ENCODE data around the gene AJAP1. TPM values are rescaled to one million over a fixed set of nuclear protein-coding genes. Genes with fewer than 3 reads are reported as not detected.

The AJAP1 gene
- total and polyA plus RNA-seq, 2 experiments from 2014 or later, result not detected

DNA sequence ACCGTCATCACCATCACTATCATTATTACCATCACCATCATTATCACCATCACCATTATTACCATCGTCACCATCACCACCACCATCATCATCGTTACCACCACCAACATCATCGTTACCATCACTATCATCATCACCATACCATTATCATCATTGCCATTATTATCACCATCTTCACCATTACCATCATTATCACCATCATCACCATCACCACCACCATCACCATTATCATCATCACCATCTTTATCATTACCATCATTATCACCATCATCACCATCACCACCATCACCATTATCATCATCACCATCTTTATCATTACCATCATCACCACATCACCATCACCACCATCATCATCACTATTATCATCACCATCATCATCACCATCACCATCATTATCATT lies 112.9 kb downstream of the AJAP1 start:
- H3K27ac ChIP-seq (ENCODE audit: low read depth), result no peak overlapping the region
- no peaks in the 10 kb centered on the region for H3K4me1 ChIP-seq (ENCODE audit: insufficient read depth)
- no peak overlapping the region for H2AFZ ChIP-seq
- H3K27me3 ChIP-seq (ENCODE audit: insufficient read depth), result no peaks in the 10 kb centered on the region
- no peak for TF ChIP-seq STAT1 (IDR thresholded peaks at IDR 0.05; ENCODE audit: unreplicated experiment)
- TF ChIP-seq EZH2phosphoT487 (IDR thresholded peaks at IDR 0.05; ENCODE audit: unreplicated experiment), result no peak
- TF ChIP-seq POLR2AphosphoS5 (IDR thresholded peaks at IDR 0.05; ENCODE audit: low read depth), result no peak
- TF ChIP-seq, protein P1, sequence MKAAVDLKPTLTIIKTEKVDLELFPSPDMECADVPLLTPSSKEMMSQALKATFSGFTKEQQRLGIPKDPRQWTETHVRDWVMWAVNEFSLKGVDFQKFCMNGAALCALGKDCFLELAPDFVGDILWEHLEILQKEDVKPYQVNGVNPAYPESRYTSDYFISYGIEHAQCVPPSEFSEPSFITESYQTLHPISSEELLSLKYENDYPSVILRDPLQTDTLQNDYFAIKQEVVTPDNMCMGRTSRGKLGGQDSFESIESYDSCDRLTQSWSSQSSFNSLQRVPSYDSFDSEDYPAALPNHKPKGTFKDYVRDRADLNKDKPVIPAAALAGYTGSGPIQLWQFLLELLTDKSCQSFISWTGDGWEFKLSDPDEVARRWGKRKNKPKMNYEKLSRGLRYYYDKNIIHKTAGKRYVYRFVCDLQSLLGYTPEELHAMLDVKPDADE (IDR thresholded peaks at IDR 0.05), result no peak
- TF ChIP-seq JUNB (IDR thresholded peaks at IDR 0.05; ENCODE audit: unreplicated experiment), result no peak
- TF ChIP-seq EZH2 (IDR thresholded peaks at IDR 0.05; ENCODE audit: low read depth, unreplicated experiment), result no peak
- TF ChIP-seq, protein P2, sequence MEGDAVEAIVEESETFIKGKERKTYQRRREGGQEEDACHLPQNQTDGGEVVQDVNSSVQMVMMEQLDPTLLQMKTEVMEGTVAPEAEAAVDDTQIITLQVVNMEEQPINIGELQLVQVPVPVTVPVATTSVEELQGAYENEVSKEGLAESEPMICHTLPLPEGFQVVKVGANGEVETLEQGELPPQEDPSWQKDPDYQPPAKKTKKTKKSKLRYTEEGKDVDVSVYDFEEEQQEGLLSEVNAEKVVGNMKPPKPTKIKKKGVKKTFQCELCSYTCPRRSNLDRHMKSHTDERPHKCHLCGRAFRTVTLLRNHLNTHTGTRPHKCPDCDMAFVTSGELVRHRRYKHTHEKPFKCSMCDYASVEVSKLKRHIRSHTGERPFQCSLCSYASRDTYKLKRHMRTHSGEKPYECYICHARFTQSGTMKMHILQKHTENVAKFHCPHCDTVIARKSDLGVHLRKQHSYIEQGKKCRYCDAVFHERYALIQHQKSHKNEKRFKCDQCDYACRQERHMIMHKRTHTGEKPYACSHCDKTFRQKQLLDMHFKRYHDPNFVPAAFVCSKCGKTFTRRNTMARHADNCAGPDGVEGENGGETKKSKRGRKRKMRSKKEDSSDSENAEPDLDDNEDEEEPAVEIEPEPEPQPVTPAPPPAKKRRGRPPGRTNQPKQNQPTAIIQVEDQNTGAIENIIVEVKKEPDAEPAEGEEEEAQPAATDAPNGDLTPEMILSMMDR (conservative IDR thresholded peaks at IDR 0.05; ENCODE audit: low read depth in 2 of 2), result no peak
- H3K4me1 Mint-ChIP-seq, result peaks cover 4% of the 10 kb centered on the region; the same call in 2 of the 3 replicates
- peaks cover 3% of the 10 kb centered on the region; the same call in 2 of the 3 replicates for H3K36me3 Mint-ChIP-seq (ENCODE audit: low read depth)
- H3K27ac Mint-ChIP-seq, result no peak overlapping the region
- DNase-seq (ENCODE audit: low spot score) (no peak), ATAC-seq (no peak)
- H3K4me2 ChIP-seq, result no peak overlapping the region
- H3K9me3 Mint-ChIP-seq, result peaks cover 3% of the 10 kb centered on the region; the same call in 1 of the 3 replicates
- no peaks in the 10 kb centered on the region for H3F3A ChIP-seq (replicated peaks; ENCODE audit: low read depth)
- no peaks in the 10 kb centered on the region for H4K20me1 ChIP-seq (replicated peaks; ENCODE audit: insufficient read depth)
- no peak overlapping the region for H3K4me3 Mint-ChIP-seq
- no peaks in the 10 kb centered on the region for H3K36me3 ChIP-seq (ENCODE audit: insufficient read depth)
- no peaks in the 10 kb centered on the region for H3K9me2 ChIP-seq (ENCODE audit: insufficient read depth)
- no peak overlapping the region for H3K4me3 ChIP-seq
- no peaks in the 10 kb centered on the region for H3K27me3 Mint-ChIP-seq (ENCODE audit: insufficient read depth, low read depth, poor library complexity)
- H3K79me2 ChIP-seq (replicated peaks; ENCODE audit: insufficient read depth), result no peaks in the 10 kb centered on the region

DNA sequence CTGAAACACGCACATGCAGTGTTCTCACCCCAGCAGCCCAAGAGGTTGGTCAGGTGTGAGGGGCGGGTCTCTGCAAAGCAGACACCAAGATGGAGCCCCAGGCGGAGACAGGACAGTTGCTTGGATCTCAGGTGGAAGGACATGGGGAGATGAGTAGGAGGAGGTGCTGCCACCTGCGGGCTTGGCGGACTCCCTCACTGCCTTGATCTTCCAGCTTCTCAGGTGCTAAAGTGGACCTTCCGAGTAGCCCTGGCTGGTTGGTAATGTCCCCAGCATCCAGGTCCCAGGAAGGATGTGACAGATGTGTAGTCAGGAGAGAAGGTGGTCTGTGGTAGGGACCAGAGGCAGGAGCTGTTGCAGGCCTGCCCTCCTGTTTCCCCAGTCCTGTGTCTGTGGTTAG lies 114.1 kb downstream of the AJAP1 start:
- Histone ChIP-seq H3K27me3 (ENCODE audit: insufficient read depth) (no peaks in the 10 kb centered on the region), H3K27ac (ENCODE audit: low read depth) (no peak overlapping the region), H3K9me2 (ENCODE audit: insufficient read depth) (no peaks in the 10 kb centered on the region), H3K4me2 (no peak overlapping the region), H2AFZ (no peak overlapping the region), H3K4me1 (ENCODE audit: insufficient read depth) (no peaks in the 10 kb centered on the region), H3K79me2 (replicated peaks; ENCODE audit: insufficient read depth) (no peaks in the 10 kb centered on the region), H3K4me3 (no peak overlapping the region), H3F3A (replicated peaks; ENCODE audit: low read depth) (no peaks in the 10 kb centered on the region), H4K20me1 (replicated peaks; ENCODE audit: insufficient read depth) (no peaks in the 10 kb centered on the region), H3K36me3 (ENCODE audit: insufficient read depth) (no peaks in the 10 kb centered on the region)
- no peak for ATAC-seq
- no peak overlapping the region for H3K4me3 Mint-ChIP-seq
- H3K27ac Mint-ChIP-seq, result no peak overlapping the region
- no peaks in the 10 kb centered on the region for H3K27me3 Mint-ChIP-seq (ENCODE audit: insufficient read depth, low read depth, poor library complexity)
- no peak for DNase-seq (ENCODE audit: low spot score)
- peaks cover 4% of the 10 kb centered on the region; the same call in 2 of the 3 replicates for H3K4me1 Mint-ChIP-seq
- peaks cover 3% of the 10 kb centered on the region; the same call in 2 of the 3 replicates for H3K36me3 Mint-ChIP-seq (ENCODE audit: low read depth)
- H3K9me3 Mint-ChIP-seq, result peaks cover 3% of the 10 kb centered on the region; the same call in 1 of the 3 replicates
- no peak for TF ChIP-seq EZH2phosphoT487 (IDR thresholded peaks at IDR 0.05; ENCODE audit: unreplicated experiment)
- TF ChIP-seq POLR2AphosphoS5 (IDR thresholded peaks at IDR 0.05; ENCODE audit: low read depth), result no peak
- TF ChIP-seq ZNF331 (CRISPR knock-in tag; IDR thresholded peaks at IDR 0.05; ENCODE audit: low read depth), result no peak
- TF ChIP-seq ZNF114 (CRISPR knock-in tag; IDR thresholded peaks at IDR 0.05), result no peak
- no peak for TF ChIP-seq NANOG (IDR thresholded peaks at IDR 0.05; ENCODE audit: borderline replicate concordance)
- TF ChIP-seq, protein P3, sequence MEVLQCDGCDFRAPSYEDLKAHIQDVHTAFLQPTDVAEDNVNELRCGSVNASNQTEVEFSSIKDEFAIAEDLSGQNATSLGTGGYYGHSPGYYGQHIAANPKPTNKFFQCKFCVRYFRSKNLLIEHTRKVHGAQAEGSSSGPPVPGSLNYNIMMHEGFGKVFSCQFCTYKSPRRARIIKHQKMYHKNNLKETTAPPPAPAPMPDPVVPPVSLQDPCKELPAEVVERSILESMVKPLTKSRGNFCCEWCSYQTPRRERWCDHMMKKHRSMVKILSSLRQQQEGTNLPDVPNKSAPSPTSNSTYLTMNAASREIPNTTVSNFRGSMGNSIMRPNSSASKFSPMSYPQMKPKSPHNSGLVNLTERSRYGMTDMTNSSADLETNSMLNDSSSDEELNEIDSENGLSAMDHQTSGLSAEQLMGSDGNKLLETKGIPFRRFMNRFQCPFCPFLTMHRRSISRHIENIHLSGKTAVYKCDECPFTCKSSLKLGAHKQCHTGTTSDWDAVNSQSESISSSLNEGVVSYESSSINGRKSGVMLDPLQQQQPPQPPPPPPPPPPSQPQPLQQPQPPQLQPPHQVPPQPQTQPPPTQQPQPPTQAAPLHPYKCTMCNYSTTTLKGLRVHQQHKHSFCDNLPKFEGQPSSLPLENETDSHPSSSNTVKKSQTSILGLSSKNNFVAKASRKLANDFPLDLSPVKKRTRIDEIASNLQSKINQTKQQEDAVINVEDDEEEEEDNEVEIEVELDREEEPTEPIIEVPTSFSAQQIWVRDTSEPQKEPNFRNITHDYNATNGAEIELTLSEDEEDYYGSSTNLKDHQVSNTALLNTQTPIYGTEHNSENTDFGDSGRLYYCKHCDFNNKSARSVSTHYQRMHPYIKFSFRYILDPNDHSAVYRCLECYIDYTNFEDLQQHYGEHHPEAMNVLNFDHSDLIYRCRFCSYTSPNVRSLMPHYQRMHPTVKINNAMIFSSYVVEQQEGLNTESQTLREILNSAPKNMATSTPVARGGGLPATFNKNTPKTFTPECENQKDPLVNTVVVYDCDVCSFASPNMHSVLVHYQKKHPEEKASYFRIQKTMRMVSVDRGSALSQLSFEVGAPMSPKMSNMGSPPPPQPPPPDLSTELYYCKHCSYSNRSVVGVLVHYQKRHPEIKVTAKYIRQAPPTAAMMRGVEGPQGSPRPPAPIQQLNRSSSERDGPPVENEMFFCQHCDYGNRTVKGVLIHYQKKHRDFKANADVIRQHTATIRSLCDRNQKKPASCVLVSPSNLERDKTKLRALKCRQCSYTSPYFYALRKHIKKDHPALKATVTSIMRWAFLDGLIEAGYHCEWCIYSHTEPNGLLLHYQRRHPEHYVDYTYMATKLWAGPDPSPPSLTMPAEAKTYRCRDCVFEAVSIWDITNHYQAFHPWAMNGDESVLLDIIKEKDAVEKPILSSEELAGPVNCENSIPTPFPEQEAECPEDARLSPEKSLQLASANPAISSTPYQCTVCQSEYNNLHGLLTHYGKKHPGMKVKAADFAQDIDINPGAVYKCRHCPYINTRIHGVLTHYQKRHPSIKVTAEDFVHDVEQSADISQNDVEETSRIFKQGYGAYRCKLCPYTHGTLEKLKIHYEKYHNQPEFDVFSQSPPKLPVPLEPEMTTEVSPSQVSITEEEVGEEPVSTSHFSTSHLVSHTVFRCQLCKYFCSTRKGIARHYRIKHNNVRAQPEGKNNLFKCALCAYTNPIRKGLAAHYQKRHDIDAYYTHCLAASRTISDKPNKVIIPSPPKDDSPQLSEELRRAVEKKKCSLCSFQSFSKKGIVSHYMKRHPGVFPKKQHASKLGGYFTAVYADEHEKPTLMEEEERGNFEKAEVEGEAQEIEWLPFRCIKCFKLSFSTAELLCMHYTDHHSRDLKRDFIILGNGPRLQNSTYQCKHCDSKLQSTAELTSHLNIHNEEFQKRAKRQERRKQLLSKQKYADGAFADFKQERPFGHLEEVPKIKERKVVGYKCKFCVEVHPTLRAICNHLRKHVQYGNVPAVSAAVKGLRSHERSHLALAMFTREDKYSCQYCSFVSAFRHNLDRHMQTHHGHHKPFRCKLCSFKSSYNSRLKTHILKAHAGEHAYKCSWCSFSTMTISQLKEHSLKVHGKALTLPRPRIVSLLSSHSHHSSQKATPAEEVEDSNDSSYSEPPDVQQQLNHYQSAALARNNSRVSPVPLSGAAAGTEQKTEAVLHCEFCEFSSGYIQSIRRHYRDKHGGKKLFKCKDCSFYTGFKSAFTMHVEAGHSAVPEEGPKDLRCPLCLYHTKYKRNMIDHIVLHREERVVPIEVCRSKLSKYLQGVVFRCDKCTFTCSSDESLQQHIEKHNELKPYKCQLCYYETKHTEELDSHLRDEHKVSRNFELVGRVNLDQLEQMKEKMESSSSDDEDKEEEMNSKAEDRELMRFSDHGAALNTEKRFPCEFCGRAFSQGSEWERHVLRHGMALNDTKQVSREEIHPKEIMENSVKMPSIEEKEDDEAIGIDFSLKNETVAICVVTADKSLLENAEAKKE (CRISPR knock-in tag; IDR thresholded peaks at IDR 0.05), result no peak

Data from GM23338 (cell line).